GM18519 (cell line): ENCODE results near the gene SLC30A2.

Source experiments
- ATAC-seq: cut with Tn5 transposase; IDR thresholded peaks from one replicate; pipeline ENCODE4 v1.9.1; 2021; ENCODE audit warnings: mild to moderate bottlenecking, moderate library complexity; ENCODE audit not compliant: unreplicated experiment, low FRiP score

Gene SLC30A2

GRCh38 chr1:26070963-26071342 lies 25.0 kb upstream of the SLC30A2 start:
- ATAC-seq: no peak

- no peak for ATAC-seq
These were observed 24.5 kb upstream of the SLC30A2 start for GRCh38 chr1:26070296-26070962.

- no peak for ATAC-seq
These were observed 24.0 kb upstream of the SLC30A2 start for GRCh38 chr1:26069941-26070295.

- no peak for ATAC-seq
These were observed 21.6 kb upstream of the SLC30A2 start, which contains the start of gene TRIM63 for GRCh38 chr1:26067432-26067911. Gene TRIM63, minus strand, starts transcription at chr1:26067630. Its CDS starts 136 bp downstream, at chr1:26067494.

GRCh38 chr1:26066857-26067256 lies 20.9 kb upstream of the SLC30A2 start:
- ATAC-seq: no peak

- no peak for ATAC-seq
These were observed 20.2 kb upstream of the SLC30A2 start for GRCh38 chr1:26066160-26066559.

- no peak for ATAC-seq
These were observed 18.6 kb upstream of the SLC30A2 start for GRCh38 chr1:26064553-26064952.

GRCh38 chr1:26060832-26061574 lies 15.1 kb upstream of the SLC30A2 start:
- no peak for ATAC-seq

- no peak for ATAC-seq
These were observed 14.0 kb upstream of the SLC30A2 start for GRCh38 chr1:26059906-26060305.

GRCh38 chr1:26058052-26058595 lies 12.2 kb upstream of the SLC30A2 start:
- no peak for ATAC-seq

GRCh38 chr1:26057189-26057588 lies 11.3 kb upstream of the SLC30A2 start:
- ATAC-seq: no peak

- no peak for ATAC-seq
These were observed 9.1 kb upstream of the SLC30A2 start for GRCh38 chr1:26055041-26055440.

GRCh38 chr1:26053718-26054560 lies 8.0 kb upstream of the SLC30A2 start:
- no peak for ATAC-seq

GRCh38 chr1:26050248-26050640 lies 4.3 kb upstream of the SLC30A2 start:
- ATAC-seq: no peak

GRCh38 chr1:26049531-26050247 lies 3.8 kb upstream of the SLC30A2 start:
- ATAC-seq: no peak

- no peak for ATAC-seq
These were observed 1.5 kb upstream of the SLC30A2 start for GRCh38 chr1:26047278-26047874.

GRCh38 chr1:26046246-26047095 lies 553 bp upstream of the SLC30A2 start:
- ATAC-seq: no peak

GRCh38 chr1:26044971-26045721 lies 772 bp downstream of the SLC30A2 start:
- no peak for ATAC-seq
